LNCaP clone FGC (cell line): ENCODE data around the gene ARSG.

Experiments
- DNase-seq: peaks from one replicate; pipeline ENCODE4 v3.0.0-alpha.2; 2011; ENCODE audit warnings: low read depth
- H3K4me3 ChIP-seq: 2 replicates; pipeline ENCODE4 v1.5.1; 2011; ENCODE audit warnings: mild to moderate bottlenecking, low read depth, low read length, control low read depth
- CTCF ChIP-seq: IDR thresholded peaks from 2 replicates; pipeline ENCODE4 v1.5.1; 2012; ENCODE audit warnings: mild to moderate bottlenecking; ENCODE audit not compliant: control insufficient read depth, insufficient read depth; ENCODE audit errors: extremely low read depth

Gene ARSG

GRCh38 chr17:68429881-68430280, 138.6 kb downstream of the ARSG start:
- no peak for TF ChIP-seq CTCF
- H3K4me3 ChIP-seq: no peak overlapping the region
- DNase-seq: no peak

- H3K4me3 ChIP-seq: no peak overlapping the region
- no peak for TF ChIP-seq CTCF
- no peak for DNase-seq
Measured at GRCh38 chr17:68431045-68431608, 139.8 kb downstream of the ARSG start.

GRCh38 chr17:68431661-68432071, 140.4 kb downstream of the ARSG start:
- TF ChIP-seq CTCF: peak; percentile 35
- no peak overlapping the region for H3K4me3 ChIP-seq
- no peak for DNase-seq

GRCh38 chr17:68432086-68432864, 141.0 kb downstream of the ARSG start:
- no peak for DNase-seq
- TF ChIP-seq CTCF: no peak
- H3K4me3 ChIP-seq: no peak overlapping the region

- H3K4me3 ChIP-seq: no peak overlapping the region
- no peak for DNase-seq
- TF ChIP-seq CTCF: no peak
Measured at GRCh38 chr17:68433211-68433610, 141.9 kb downstream of the ARSG start.

GRCh38 chr17:68433911-68434508, 142.7 kb downstream of the ARSG start:
- TF ChIP-seq CTCF: no peak
- no peak for DNase-seq
- no peak overlapping the region for H3K4me3 ChIP-seq
